ENCODE measurements around the gene ZNF148. TPM values are rescaled to one million over a fixed set of nuclear protein-coding genes. Genes with fewer than 3 reads are reported as not detected.

Gene ZNF148
- total RNA-seq, 1 donor from 2014 or later = 57.6 TPM

DNA sequence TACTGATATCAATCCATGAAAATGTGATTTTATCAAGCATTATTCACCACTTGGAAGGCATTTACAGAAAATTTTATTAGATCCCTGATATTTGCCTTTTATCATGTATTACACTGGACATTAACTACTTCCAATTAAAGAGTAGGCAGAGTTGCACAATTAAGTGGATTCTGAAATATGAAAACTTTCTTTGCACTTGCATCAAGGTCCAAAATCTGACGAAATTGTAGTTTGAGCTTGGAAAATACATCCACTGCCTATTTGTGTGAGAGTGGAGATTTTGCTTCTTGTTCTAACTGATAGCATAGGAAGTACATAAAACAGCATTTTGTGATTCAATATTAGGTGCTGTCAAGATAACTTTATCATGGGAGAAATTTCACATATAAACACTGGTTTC, 113.0 kb downstream of the ZNF148 start:
- H3K27ac Mint-ChIP-seq = no peak overlapping the region
- intact Hi-C loops (cut with micrococcal nuclease) = no loop called here
- no peak for DNase-seq
- no peak for ATAC-seq (ENCODE audit: low read depth)
- H3K27me3 Mint-ChIP-seq = no peaks in the 10 kb centered on the region
- no peak overlapping the region for H3K4me3 Mint-ChIP-seq
- H3K36me3 Mint-ChIP-seq (ENCODE audit: low read depth) = peaks cover 60% of the 10 kb centered on the region
- TF ChIP-seq, protein P1, sequence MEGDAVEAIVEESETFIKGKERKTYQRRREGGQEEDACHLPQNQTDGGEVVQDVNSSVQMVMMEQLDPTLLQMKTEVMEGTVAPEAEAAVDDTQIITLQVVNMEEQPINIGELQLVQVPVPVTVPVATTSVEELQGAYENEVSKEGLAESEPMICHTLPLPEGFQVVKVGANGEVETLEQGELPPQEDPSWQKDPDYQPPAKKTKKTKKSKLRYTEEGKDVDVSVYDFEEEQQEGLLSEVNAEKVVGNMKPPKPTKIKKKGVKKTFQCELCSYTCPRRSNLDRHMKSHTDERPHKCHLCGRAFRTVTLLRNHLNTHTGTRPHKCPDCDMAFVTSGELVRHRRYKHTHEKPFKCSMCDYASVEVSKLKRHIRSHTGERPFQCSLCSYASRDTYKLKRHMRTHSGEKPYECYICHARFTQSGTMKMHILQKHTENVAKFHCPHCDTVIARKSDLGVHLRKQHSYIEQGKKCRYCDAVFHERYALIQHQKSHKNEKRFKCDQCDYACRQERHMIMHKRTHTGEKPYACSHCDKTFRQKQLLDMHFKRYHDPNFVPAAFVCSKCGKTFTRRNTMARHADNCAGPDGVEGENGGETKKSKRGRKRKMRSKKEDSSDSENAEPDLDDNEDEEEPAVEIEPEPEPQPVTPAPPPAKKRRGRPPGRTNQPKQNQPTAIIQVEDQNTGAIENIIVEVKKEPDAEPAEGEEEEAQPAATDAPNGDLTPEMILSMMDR (IDR thresholded peaks at IDR 0.05) = no peak
- CTCF ChIA-PET = no interaction called here
- peaks cover 4% of the 10 kb centered on the region for H3K4me1 Mint-ChIP-seq
- peaks cover 3% of the 10 kb centered on the region for H3K9me3 Mint-ChIP-seq
- POLR2A ChIA-PET = no interaction called here

DNA sequence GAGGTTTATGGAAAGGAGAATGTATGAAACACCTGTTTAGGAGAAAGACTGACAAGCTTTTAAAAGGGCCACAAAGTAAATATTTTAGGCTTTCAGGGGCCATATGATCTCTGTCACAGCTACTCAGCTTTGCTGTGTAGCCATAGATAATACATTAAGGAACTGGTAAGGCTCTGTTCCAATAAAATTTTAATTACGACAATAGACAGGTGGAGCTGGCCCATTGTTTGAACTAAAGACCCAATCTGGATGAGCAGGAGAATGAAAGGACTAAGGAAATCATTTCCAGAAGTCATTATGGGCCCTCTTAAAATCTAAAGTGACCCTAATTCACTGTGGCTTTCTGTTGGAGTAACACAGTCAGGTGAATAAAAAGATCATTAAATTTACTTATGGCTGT, 114.1 kb downstream of the ZNF148 start:
- intact Hi-C loops (cut with micrococcal nuclease) = no loop called here
- no peak for ATAC-seq (ENCODE audit: low read depth)
- peaks cover 58% of the 10 kb centered on the region for H3K36me3 Mint-ChIP-seq (ENCODE audit: low read depth)
- H3K27me3 Mint-ChIP-seq = no peaks in the 10 kb centered on the region
- no peak for DNase-seq
- no peak overlapping the region for H3K4me3 Mint-ChIP-seq
- H3K27ac Mint-ChIP-seq = no peak overlapping the region
- ChIA-PET CTCF (interaction anchor here (0.9 kb wide), 1 partner anchor 113 kb away, joined by 3 read pairs; no protein-coding TSS in a partner anchor), POLR2A (no interaction called here)
- peaks cover 4% of the 10 kb centered on the region for H3K4me1 Mint-ChIP-seq
- H3K9me3 Mint-ChIP-seq = peaks cover 5% of the 10 kb centered on the region
- TF ChIP-seq, protein P1 (IDR thresholded peaks at IDR 0.05) = no peak

DNA sequence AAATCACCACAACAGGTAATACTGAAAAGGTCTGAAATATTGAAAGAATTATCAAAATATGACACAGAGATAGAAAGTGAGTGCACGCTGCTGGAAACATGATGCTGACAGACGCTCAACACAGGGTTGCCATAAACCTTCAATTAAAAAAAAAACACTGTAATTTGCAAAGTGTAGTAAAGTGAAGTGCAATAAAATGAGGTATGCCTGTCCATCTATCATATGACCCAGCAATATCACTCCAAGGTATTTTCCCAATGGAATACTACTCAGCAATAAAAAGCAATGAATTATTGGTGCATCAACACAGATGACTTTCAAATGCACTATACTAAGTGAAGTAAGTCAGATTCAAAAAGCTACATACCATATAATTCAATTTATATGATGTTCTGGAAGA, 115.0 kb downstream of the ZNF148 start:
- ATAC-seq (ENCODE audit: low read depth) (no peak), DNase-seq (no peak)
- ChIA-PET CTCF (no interaction called here), POLR2A (interaction anchor here (0.5 kb wide), 1 partner anchor 445 kb away, joined by 3 read pairs; no protein-coding TSS in a partner anchor)
- Mint-ChIP-seq H3K27me3 (no peaks in the 10 kb centered on the region), H3K9me3 (peaks cover 5% of the 10 kb centered on the region), H3K36me3 (ENCODE audit: low read depth) (peaks cover 57% of the 10 kb centered on the region), H3K4me1 (peaks cover 4% of the 10 kb centered on the region), H3K27ac (no peak overlapping the region), H3K4me3 (no peak overlapping the region)
- intact Hi-C loops (cut with micrococcal nuclease) = no loop called here
- TF ChIP-seq, protein P1 (IDR thresholded peaks at IDR 0.05) = no peak

DNA sequence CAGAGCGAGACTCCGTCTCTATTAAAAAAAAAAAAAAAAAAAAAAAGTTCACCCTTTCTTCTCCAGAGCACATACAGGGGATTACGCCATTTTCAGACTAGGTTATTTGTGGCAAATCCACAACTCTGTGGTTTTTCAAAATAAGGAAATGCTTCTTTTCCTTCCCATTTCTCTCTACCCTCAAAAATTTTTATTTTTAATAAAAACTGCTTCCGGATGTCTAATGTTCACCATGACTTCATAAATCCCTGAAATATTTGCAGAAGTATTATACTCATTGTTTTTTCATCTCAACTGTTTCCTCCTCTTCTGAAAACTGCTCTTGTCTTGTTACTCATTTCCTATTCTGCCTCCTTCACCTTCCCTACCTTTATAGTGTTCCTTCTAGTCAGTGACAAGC, 117.6 kb downstream of the ZNF148 start:
- H3K27ac Mint-ChIP-seq = no peak overlapping the region
- CTCF ChIA-PET = no interaction called here
- POLR2A ChIA-PET = no interaction called here
- intact Hi-C loops (cut with micrococcal nuclease) = no loop called here
- peaks cover 4% of the 10 kb centered on the region for H3K4me1 Mint-ChIP-seq
- TF ChIP-seq, protein P1 (IDR thresholded peaks at IDR 0.05) = no peak
- H3K36me3 Mint-ChIP-seq (ENCODE audit: low read depth) = peaks cover 50% of the 10 kb centered on the region
- H3K9me3 Mint-ChIP-seq = peaks cover 5% of the 10 kb centered on the region
- no peak for DNase-seq
- H3K27me3 Mint-ChIP-seq = no peaks in the 10 kb centered on the region
- no peak overlapping the region for H3K4me3 Mint-ChIP-seq
- ATAC-seq (ENCODE audit: low read depth) = no peak

DNA sequence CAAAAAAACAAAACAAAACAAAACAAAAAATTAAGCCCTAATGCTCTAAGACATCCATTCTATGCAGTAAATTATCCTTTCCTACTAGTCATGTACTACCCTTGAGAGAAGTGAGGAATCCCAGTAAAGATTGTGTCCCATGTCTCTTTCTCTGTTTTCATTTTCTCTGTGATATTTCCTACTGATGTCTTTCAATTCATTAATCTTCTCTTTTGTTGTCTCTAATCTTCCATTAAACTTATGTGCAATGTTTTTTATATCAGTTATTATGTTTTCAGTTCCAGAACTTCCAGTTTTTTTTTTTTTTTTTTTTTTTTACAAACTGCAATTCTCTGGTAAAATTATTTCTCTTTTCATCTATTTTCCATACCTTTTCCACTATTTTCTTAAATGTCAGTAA, 118.5 kb downstream of the ZNF148 start:
- Mint-ChIP-seq H3K27ac (no peak overlapping the region), H3K27me3 (no peaks in the 10 kb centered on the region), H3K36me3 (ENCODE audit: low read depth) (peaks cover 52% of the 10 kb centered on the region), H3K9me3 (peaks cover 5% of the 10 kb centered on the region), H3K4me3 (no peak overlapping the region), H3K4me1 (peaks cover 4% of the 10 kb centered on the region)
- intact Hi-C loops (cut with micrococcal nuclease) = no loop called here
- DNase-seq = no peak
- ChIA-PET CTCF (no interaction called here), POLR2A (no interaction called here)
- no peak for ATAC-seq (ENCODE audit: low read depth)
- TF ChIP-seq, protein P1 (IDR thresholded peaks at IDR 0.05) = no peak

Measured in activated B cell treated with CpG ODN at 0.5 μM for 24 hours (primary cell).